Activated CD4-positive, CD25-positive, alpha-beta regulatory T cell (primary cell): ENCODE results near the gene MRPL10.

Source experiments
- DNase-seq, 4 experiments: peaks; one replicate each; lab custom pipeline; 2025; lab: John Stamatoyannopoulos, UW

Gene MRPL10

DNA sequence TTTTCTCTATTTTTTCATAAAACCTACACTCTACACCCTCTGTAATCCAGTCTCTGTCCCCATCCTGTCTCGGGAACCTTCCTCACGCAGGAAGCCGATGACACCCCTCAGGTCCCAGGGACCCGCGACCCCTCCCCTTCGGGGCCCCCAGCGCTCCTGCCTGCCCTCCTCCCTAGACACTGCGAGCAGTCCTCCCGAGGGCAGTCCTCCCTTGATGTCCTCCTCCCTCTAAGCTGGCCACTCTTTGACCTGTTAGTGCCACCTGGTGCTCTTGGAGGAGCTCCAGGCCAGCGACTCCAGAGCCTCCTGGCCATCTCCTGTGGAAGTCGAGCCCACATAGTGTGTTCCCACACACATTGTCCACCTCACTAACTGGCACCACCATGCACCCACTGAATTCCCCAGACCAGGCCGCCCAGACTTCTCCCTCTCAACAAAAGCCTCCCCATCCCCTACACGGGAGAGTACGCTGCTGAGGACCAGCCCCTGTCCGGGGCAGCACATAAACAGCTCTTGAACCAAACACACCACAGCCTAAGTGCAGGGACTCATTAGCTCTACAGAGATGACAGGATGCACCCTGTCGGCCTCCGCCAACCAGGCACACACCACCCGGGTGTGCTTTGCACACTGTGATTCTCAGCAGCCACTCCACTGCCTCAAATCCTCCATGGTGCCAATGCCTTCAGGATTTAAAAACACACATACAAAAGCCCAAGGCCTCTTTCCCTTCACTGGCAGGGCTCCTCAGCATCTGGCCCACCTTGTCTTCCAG is 19.0 kb downstream of the MRPL10 start:
- no peak for DNase-seq

DNA sequence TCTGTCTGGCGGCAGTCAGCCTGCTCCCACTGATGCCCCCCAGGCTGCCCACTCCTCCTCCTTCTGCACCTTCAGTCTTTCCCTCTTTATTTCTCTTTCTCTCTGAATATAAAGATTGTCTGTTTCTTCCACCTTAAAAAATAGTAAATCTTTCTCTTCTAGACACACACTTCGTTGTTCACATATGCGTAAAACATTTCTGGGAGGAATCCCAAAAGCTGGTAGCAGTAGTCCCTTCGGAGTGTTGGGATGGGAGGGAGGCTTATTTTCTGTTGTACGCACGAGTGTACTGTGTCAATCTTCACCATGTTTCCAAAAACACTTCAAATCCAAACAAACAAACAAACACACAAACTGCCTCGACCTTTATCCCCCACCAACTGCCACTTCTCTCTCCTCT is 19.6 kb downstream of the MRPL10 start:
- no peak for DNase-seq

DNA sequence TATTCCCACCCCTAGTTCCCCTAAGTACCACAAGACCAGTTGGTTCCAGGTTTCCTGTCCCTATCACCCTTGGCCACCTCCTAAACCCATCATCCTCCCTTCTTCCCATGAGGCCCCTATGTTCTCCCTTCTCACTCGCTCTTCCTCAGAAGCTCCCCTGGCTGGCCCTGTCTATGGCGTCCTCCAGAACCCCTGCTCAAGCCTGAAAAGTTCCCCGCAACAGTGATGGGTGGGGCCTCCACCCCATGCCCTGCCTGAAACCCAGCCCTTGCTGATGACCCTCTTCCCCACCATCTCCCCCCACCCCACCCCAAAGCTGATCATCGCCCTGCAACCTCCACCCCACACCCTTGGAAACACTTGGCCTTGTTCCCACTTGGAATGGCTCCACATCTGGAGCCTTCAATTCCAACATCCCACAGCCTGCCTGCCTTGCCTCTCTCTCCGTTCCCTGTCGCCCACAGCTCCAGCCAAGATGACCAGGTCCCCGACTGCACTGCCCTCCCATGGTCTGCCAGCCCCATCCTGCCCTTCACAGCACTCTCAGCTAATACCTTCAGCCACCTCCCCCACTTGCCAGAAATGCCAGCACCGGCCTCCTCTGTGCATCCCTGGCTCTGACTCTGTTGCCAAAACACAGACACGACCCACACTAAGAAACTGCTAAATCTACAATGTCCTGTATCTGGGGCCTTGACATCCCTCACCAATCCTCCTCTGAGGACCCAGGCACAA is 20.3 kb downstream of the MRPL10 start:
- DNase-seq: no peak

DNA sequence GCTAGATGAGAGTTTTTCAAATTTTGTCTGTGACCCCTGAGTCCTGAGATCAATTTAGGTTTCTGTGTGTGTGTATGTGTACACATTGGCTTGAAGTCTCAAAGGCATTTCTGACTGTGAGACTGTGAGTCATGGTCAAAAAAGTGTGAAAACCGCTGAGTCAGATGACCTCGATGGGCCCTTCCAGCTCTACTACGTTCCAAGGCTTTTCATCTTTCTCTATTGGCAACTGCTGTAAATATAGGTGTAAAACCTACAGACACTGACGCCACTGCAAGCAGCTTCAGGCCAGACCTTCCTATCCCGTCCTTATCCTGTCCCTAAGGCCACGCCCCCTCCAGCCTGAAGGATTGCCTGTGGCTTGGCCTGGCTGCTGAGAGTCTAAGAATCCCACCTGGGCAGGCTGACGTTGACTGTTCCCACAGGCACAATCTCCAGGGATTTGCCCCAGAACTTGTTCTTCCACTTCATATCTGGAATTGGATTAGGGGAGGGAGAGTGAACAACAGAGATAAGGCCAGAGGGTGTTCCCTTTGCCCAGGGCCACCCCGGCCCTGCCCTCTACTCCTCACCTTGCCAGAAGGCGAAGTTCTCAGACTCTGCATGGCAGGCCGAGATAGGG is 21.0 kb downstream of the MRPL10 start:
- no peak for DNase-seq

DNA sequence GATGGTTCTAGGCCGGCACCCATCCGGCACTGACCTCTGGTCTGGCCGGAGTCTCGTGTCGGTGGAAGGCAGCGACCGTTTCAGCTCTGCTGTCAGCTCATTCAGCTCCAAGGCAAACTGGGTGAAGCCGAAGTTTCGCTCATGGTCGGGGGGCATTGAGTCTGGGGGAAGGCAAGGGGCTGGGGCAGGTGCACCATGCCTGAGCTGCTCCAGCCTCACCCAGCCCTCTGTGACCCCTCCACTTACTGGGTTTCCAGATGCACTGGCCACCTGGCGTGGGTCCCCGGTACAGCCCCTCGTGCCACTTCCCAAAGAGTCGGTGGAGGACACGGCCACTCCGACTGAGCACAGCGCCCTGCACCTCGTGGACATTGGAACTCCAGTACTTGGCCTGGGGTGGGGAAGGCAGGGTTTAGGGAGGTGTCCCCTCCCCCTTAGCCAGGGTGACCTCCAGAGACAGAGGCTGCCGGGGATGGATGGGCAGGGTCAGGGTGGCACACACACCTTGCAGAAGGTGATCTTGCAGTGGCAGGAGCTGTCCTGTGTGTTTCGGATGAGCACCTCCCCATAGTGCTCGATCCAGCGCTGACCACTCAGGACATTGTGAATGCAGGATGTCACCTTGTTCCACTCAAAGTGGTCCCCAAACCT is 22.4 kb downstream of the MRPL10 start:
- DNase-seq: no peak

DNA sequence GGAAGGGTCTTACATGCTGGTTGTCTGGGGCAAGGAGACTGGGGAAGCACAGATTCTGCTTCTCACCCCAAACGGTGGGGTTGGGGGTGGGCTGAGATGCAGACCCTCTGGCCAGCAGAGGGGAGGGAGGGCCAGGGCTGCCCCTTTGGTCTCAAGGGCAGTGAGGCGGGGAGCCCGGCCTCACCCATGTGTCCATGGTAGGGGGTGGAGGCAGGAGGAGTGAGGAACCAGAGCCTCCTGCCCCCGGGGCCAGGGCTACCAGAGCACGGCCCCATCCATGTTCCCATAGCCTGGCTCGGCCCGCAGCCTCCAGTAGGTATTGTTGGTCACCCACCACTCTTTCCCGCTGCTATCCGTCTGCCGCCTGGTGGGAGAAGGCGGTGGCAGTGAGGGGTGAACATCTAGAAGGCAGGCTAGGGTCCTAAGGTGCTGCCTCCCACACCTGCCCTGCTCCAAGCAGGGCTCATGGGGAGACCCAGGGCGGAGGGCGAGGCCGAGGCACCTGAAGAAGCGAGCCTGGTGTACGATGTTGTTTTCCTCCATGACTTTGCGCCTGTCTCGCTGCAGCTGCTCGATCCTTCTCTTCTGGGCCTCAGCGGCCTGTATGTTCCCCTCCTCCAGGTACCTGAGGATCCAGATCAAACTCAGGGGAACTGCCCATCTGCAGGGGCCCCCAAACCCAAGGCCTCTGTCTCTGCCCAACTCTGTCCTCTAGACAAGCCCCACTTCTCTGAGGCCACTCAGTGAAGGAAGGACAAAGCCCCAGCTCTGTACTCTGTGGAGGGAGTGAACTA is 23.1 kb downstream of the MRPL10 start:
- DNase-seq: no peak

DNA sequence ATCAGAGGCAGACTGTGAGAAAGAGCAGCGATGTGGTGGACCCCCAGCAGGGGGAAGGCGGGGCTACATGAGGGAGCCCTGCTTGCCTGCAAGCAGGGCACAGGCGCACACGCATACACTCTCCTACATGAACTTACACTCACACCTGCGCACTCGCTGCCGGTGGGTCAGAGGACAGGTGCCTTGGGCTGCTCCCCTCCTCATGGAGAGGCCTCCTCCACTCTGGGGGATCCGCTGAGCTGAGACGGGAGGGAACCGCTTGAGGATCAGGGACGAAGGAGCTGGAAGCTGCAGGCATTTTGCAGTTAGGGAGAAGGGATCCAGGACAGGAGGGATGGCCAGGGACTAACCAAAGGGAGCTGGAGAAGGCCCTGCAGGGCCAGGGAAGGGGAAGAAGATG is 23.9 kb downstream of the MRPL10 start:
- no peak for DNase-seq

DNA sequence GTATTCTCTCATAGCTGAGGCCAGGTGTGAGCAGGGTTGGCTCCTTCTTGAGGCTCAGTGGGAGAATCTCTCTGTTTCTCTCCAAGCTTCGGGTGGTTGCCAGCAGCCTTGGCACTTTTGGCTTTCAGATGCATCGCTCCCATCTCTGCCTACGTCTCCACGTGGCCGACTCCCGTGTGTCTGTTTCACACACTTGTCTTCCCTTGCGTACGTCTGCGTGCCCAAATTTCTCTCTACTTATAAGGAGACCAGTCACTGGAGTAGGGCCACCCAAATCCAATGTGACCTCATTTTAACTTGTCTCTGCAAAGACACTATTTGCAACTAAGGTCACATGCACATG is 24.5 kb downstream of the MRPL10 start:
- DNase-seq: no peak

DNA sequence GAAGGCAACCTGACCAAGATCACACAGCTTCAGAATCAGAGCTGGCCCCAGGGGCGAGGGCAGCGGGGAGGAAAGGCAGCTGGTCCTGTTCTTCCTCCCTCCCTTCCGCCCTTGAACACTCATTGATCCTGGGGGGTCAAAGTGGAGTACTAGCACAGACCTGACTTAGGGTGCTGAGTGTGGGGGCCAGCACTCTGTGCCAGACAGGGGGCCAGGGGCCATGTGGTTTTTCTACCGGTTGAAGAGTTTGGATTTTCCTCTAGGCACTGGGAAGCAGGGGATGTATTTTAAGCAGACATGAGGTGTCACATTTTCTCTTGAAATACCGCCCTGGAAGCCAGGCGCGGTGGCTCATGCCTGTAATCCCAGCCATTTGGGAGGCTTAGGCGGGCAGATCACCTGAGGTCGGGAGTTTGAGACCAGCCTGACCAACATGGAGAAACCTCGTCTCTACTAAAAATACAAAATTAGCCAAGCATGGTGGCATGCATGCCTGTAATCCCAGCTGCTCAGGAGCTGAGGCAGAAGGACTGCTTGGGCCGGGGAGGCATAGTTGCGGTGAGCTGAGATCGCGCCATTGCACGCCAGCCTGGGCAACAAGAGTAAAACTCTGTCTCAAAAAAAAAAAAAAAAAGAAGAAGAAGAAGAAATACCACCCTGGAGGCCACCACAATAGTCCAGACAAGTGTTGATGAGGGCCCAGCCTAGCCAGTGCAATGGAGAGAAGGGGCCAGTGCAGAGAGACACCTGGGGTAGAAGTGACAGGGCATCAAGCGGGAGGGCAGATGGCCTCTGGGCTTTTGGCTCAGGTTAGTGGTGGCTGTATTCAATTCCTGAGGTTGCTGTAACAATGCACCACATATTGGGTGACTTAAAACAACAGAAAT is 25.1 kb downstream of the MRPL10 start:
- no peak for DNase-seq

DNA sequence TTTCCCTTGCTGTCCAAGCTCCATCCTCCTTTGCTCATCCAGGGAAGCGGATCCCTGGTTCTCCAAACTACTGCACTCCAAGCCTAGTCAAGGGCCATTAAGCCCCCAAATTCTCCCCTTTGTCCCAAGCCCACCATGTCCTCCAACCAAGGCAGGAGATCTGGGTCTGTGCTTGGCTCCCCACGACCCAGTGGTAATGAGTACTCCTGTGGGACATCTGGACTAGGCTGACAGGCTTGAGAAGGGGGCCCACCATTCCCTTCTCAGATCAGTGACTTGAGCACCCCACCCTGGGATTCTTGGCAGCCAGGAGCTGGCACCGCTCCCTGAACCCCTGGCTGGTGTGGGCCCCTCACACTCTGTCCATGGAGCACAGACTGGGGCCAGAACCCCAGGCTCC is 26.9 kb downstream of the MRPL10 start:
- no peak for DNase-seq

DNA sequence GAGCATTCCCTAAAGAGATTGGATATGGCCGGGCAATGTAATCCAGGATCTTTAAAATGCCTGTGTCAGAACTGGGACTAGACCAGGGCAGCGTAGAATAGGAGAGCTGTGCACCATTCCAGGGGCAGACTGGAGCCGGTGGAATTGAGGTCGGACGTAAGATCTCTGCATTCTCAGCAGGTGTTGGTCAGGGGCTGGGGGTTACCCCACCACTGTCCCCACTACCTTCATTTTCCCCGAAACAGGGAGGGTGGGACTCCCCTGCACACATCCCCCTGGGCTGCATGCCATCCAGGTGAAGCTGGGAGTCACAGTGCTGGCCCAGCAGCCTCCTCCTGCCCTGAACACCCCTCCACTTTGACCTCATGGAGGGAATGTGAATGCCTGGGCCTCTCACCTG is 27.6 kb downstream of the MRPL10 start:
- no peak for DNase-seq

DNA sequence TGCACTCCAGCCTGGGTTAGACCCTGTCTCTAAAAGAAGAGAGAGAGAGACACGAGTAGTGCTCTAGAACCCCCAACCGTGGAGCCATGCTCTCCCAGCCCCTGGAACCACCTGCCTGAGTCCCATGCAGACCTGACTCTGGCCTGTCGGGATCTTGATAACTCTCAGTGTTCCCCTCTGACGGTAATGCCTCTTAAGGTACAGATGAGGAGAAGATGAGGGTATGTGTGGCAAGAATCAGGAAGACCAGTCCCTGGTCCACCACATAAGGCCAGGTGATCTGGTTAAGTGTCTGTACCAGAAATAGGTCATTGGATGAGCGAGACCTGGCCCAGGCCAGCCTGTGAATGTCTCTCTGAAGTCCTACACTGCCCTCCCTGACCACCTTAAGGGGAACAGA is 28.1 kb downstream of the MRPL10 start:
- DNase-seq: no peak

DNA sequence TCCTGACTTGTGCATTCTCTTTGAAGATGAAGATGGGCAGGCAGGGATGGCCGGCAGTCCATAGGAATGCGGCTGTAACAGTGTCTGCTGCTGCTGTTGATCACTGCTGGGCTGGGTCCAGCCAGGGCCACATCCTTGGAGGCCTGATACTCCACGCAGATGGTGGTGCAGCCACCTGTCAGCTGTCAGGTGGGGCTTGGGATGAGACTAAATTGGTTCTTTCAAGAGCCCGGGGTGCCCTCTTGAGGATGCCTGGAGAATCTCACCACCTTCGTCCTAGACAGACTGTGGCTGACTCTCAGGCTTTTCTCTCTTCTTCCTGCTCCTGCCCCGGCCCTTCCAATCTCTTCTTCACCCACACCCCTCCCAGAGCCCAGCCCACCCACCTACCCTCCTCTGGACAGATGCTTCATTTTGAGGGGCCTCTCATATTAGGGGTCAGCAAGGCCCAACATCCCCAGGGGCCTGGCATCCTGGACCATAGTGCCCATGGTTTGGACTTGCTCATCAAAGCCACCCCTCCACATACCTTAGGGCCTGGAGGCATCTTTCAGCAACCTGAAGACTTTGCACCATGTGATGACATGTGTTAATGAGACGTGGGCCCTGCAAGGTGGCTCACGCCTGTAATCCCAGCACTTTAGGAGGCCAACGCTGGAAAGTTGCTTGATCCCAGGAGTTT is 28.9 kb downstream of the MRPL10 start:
- peak in 2 of 4 experiments; percentile 30 to 36 for DNase-seq

DNA sequence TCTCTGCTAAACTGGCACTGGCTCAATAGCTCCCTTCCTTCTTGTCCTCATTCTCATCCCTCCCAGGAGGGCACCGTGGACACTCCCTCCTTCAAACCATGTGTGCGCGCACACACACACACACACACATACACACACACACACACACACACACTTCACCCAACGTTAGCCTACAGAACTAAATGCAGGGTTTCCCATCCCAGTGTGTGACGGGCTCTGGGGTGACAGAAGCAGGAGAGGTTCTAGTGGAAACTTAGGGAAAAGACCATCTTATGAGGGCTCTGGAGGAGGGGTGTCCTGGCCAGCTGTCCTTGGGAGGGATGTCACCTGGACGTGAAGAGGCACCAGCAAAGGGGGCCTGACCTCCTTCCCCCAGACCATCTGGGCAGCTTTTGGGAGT is 29.4 kb downstream of the MRPL10 start:
- no peak for DNase-seq

DNA sequence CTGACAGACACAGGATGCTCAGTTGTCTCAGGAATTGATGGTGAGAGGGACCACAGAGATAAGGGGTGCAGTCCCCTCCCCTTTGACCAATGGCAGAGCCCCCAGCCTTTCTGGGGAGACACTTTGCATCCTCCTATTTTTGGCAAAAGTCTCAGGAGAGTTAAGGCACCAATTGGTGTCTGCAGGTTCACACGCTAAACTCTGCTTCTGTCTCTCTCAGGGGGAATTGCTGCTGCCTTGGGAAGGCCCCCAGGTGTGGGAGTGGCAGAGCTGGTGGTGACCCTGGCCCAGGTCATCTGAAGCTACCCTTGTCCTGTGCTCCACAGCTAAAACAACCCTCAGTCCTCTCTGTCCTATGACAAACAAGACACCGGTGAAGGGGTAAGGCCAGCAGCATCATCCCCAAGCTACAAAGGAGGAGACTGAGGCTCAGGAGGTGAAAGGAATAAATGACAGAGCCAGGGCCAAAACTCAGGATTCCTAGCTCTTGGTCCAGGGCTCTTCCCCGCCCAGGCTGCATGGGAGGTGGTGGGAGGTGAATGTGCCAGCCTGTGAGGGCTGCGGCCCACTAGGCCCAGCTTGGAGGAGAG is 30.1 kb downstream of the MRPL10 start:
- no peak for DNase-seq

DNA sequence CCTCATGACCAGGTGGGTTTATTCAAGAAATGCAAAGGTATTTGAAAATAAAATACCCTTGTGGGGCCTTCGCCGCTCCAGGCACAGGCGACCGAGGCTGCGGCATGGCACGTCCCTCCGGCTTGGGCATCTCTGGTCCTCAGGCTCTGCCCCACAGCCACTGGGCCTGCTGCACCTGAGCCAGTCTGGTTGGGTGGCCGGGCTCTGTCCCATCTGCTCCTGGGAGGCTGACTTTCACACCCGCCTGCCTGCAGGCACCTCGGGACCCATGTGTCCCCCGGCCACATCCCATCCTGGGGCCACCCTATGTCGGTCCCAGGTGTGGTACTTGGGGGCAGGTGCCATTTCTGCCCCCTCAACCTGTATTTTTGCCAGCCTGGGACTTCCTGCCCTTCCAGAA is 30.7 kb downstream of the MRPL10 start:
- DNase-seq: no peak

DNA sequence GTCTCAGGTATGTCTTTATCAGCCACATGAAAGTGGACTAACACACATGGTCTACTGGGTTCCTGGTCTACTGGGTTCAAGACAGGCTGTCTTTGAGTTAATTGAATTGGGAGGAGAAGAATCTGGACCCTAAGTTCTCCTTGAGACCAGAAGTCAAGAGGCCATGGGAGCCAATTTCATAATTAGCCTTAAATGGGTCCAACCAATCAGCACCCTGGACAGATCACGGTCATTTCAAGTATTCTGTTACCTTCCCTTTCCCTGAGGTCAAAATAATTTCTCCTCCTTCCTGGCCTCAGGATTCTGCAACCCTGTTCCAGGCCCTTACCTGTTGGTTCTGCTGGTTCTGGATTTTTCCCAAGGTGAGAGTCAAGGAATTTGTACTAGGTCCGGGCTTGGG is 33.5 kb downstream of the MRPL10 start:
- no peak for DNase-seq

DNA sequence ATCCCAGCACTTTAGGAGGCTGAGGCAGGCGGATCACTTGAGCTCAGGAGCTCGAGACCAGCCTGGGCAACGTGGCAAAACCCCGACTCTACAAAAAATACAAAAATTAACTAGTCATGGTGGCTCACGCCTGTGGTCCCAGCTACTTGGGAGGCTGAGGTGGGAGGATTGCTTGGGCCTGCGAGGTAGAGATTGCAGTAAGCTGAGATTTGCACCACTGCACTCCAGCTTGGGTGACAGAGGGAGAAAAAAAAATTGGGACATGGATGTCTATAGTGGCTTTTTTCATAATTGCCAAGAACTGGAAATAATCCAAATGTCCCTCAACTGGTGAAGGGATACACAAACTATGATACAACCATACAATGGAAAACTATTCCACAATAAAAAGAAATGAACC is 38.4 kb downstream of the MRPL10 start:
- no peak for DNase-seq

DNA sequence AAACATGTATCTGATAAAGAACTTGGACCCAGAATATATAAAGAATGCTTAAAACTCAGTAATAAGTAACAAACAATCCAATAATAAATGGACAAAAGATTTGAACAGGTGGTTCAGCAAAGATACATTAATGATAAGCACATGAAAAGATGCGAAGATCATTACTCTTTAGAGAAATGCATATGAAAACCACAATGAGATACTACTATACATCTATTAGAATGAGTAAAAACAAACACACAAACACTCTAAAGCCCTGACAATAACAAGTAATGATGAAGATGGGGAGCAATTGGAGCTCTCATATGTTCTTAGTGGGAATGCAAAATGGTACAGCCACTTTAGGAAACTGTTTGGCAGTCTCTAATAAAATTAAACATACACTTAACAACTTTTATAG is 38.9 kb downstream of the MRPL10 start:
- no peak for DNase-seq

DNA sequence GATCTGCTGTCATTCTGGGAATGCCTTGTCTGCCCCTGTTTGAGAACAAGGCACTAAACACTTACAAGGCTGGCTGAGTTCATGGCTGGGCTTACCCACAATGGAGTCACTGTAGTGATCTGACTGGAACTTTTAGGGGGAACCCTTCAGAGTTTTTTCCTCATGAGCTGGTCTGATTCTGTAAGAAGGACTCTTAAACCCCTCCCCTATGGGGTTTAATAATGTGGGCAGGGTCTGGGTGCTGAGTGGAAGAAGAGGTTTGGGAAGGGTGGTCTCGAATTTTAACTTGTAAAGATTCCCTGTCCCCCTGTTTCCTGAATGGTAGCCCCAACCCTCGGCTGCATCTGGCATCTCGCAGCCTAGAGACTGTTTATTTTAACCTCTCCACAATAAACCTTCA is 40.3 kb downstream of the MRPL10 start:
- DNase-seq: no peak
